Spleen (tissue), 11 donors: ENCODE measurements around the gene CASQ2. TPM values are rescaled to one million over a fixed set of nuclear protein-coding genes. Genes with fewer than 3 reads are reported as not detected.

Experiments
- DNase-seq: peaks from one replicate; pipeline ENCODE4 v3.0.0-alpha.2; 2020
- H3K27ac ChIP-seq, 8 donors: fragments of 200-600 bp; sonication (generic) in 7 of 8; 1 replicate in 4 of 8; 2 replicates in 4 of 8; pipeline versions ENCODE4 v1.5.0 to v1.8.0; 2016 to 2021; ENCODE audit warnings: inconsistent platforms in 4 of 8, mild to moderate bottlenecking in 4 of 8, moderate library complexity in 1 of 8
- H3K27me3 ChIP-seq, 7 donors: fragments of 200-600 bp; sonication (generic) in 6 of 7; replicated peaks in 1 of 7; 1 replicate in 4 of 7; 2 replicates in 3 of 7; pipeline versions ENCODE4 v1.5.0 to v1.8.0; 2016 to 2021; ENCODE audit warnings: inconsistent platforms in 3 of 7, mild to moderate bottlenecking in 1 of 7
- H3K36me3 ChIP-seq, 6 donors: fragments of 200-600 bp; sonication (generic) in 5 of 6; 1 replicate in 4 of 6; 2 replicates in 2 of 6; pipeline versions ENCODE4 v1.5.0 to v1.8.0; 2016 to 2021; ENCODE audit warnings: inconsistent platforms in 2 of 6
- H3K4me1 ChIP-seq, 6 donors: fragments of 200-600 bp; sonication (generic) in 5 of 6; 1 replicate in 3 of 6; 2 replicates in 3 of 6; pipeline versions ENCODE4 v1.5.0 to v1.8.0; 2016 to 2021; ENCODE audit warnings: inconsistent platforms in 3 of 6
- H3K4me3 ChIP-seq, 8 donors: fragments of 200-600 bp; sonication (generic) in 7 of 8; 1 replicate in 4 of 8; 2 replicates in 4 of 8; pipeline versions ENCODE4 v1.5.0 to v1.8.0; 2016 to 2021; ENCODE audit warnings: inconsistent platforms in 4 of 8, mild to moderate bottlenecking in 4 of 8, moderate library complexity in 2 of 8
- H3K9me3 ChIP-seq, 8 donors: fragments of 200-600 bp; sonication (generic) in 7 of 8; 1 replicate in 4 of 8; 2 replicates in 4 of 8; pipeline versions ENCODE4 v1.5.0 to v1.8.0; 2016 to 2021; ENCODE audit warnings: inconsistent platforms in 4 of 8
- POLR2A ChIP-seq, 3 donors: fragments of 450-650 bp; IDR thresholded peaks; one replicate each; pipeline ENCODE4 v1.5.1; 2017; ENCODE audit warnings: antibody characterized with exemption in 3 of 3, mild to moderate bottlenecking in 1 of 3
- POLR2AphosphoS5 ChIP-seq, 3 donors: sonication (generic); formaldehyde crosslinking; IDR thresholded peaks; one replicate each; pipeline ENCODE4 v1.5.1; 2017; ENCODE audit warnings: antibody characterized with exemption in 3 of 3
- WGBS, 5 donors: extraction: QIAGEN DNeasy Blood & Tissue Kit in 3 of 5; methylation state at CpG; one replicate each; pipeline versions ENCODE4 v1.1.5 to v1.1.7; 2013 to 2018; 5-methylcytosine and 5-hydroxymethylcytosine counted together
- intact Hi-C: fragments of 100-400 bp; cut with DNase I; formaldehyde crosslinking; loops from one replicate; pipeline ENCODE4 v1.15.0; 2023; ENCODE audit warnings: low total_unique reads
- polyA plus RNA-seq, 3 donors: library from polyadenylated mRNA; stranded (reverse); fragments of 200-250 nt; gene quantifications; one replicate each; pipeline ENCODE4 v1.2.1, GENCODE V29; 2013
- total RNA-seq, 7 donors: library from RNA; depleted of rRNA in 3 of 7; stranded (reverse); fragments of >200 nt in 3 of 7; fragmentation: NEBNext Ultra II Directional in 4 of 7; extraction: Animal tissue kit (Norgen Biotek cat#: 25700) in 4 of 7; gene quantifications; one replicate each; pipeline versions ENCODE4 v1.1.0 to v1.2.1, GENCODE V29; 2016 to 2021
- TF ChIP-seq, protein P1 (sequence below), 11 experiments: fragments of 200-600 bp in 7 of 11; fragments of 450-650 bp in 4 of 11; sonication (generic) in 4 of 11; IDR thresholded peaks in 8 of 11; conservative IDR thresholded peaks in 3 of 11; 1 replicate in 7 of 11; 2 replicates in 4 of 11; pipeline versions ENCODE4 v1.4.0 to v1.8.0; 2016 to 2021; ENCODE audit warnings: antibody characterized with exemption in 11 of 11, inconsistent platforms in 4 of 11, mild to moderate bottlenecking in 1 of 11
- donor health status: healthy with polysubstance abuse.
- donor health status: DM: no; HTN: no; CAD: no; lungs with moderate emphysema.
- donor health status: DM: no; HTN: no; CAD: no.
- donor health status: Bipolar disorder and iron deficiency.
- donor health status: healthy.
- donor health status: DM: no; HTN: no; CAD: no.
- donor health status: DM: yes; HTN: yes; CAD: no.

Gene CASQ2
- total and polyA plus RNA-seq, 10 donors: 0.24 to 0.93 (median 0.51) TPM

- TF ChIP-seq, protein P1, sequence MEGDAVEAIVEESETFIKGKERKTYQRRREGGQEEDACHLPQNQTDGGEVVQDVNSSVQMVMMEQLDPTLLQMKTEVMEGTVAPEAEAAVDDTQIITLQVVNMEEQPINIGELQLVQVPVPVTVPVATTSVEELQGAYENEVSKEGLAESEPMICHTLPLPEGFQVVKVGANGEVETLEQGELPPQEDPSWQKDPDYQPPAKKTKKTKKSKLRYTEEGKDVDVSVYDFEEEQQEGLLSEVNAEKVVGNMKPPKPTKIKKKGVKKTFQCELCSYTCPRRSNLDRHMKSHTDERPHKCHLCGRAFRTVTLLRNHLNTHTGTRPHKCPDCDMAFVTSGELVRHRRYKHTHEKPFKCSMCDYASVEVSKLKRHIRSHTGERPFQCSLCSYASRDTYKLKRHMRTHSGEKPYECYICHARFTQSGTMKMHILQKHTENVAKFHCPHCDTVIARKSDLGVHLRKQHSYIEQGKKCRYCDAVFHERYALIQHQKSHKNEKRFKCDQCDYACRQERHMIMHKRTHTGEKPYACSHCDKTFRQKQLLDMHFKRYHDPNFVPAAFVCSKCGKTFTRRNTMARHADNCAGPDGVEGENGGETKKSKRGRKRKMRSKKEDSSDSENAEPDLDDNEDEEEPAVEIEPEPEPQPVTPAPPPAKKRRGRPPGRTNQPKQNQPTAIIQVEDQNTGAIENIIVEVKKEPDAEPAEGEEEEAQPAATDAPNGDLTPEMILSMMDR (IDR thresholded peaks at IDR 0.05 in 8 of 11, conservative IDR thresholded peaks at IDR 0.05 in 3 of 11): no peak
- TF ChIP-seq POLR2AphosphoS5 (IDR thresholded peaks at IDR 0.05) (no peak), POLR2A (IDR thresholded peaks at IDR 0.05) (no peak)
- WGBS, 5 donors: 96 to 100% (median 97%) methylated on average over 1 of the region's 1 CpG
- intact Hi-C loops: no loop called here
- no peak for DNase-seq
- Histone ChIP-seq H3K27ac (no peak overlapping the region), H3K36me3 (peaks cover 0 to 7% (median 0%) of the 10 kb centered on the region in 6 donors), H3K9me3 (no peaks in the 10 kb centered on the region), H3K4me3 (no peak overlapping the region), H3K4me1 (no peaks in the 10 kb centered on the region), H3K27me3 (no peaks in the 10 kb centered on the region)
Measured at GRCh38 chr1:115677565-115677964, 90.9 kb downstream of the CASQ2 start.

DNA sequence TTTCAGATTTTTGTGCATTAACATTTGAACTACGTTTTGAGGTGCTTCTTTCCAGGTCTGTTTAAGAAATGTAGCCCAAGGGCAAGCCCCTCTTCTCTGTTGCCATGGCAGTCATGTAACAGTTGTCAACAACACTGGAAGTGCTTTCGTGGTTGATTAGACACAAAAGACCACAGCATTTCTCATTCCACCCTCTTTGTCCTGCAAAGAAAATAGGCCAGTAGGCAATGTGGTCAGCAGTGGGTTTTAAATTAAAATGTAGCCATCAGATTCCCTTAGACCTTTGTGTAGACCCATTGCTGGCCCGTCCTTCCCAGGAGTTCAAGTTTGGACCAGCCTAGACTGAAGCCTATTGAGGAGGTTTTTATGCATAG lies 91.3 kb downstream of the CASQ2 start:
- H3K36me3 ChIP-seq: peaks cover 0 to 7% (median 0%) of the 10 kb centered on the region in 6 donors
- H3K27ac ChIP-seq: no peak overlapping the region
- TF ChIP-seq, protein P1 (IDR thresholded peaks at IDR 0.05 in 8 of 11, conservative IDR thresholded peaks at IDR 0.05 in 3 of 11): no peak
- TF ChIP-seq POLR2A (IDR thresholded peaks at IDR 0.05) (no peak), POLR2AphosphoS5 (IDR thresholded peaks at IDR 0.05) (no peak)
- no peak for DNase-seq
- H3K9me3 ChIP-seq: no peaks in the 10 kb centered on the region
- intact Hi-C loops: no loop called here
- 61 to 73% (median 70%) methylated on average over 3 of the region's 3 CpGs for WGBS, 5 donors
- H3K4me3 ChIP-seq: no peak overlapping the region
- no peaks in the 10 kb centered on the region for H3K4me1 ChIP-seq
- H3K27me3 ChIP-seq: no peaks in the 10 kb centered on the region

DNA sequence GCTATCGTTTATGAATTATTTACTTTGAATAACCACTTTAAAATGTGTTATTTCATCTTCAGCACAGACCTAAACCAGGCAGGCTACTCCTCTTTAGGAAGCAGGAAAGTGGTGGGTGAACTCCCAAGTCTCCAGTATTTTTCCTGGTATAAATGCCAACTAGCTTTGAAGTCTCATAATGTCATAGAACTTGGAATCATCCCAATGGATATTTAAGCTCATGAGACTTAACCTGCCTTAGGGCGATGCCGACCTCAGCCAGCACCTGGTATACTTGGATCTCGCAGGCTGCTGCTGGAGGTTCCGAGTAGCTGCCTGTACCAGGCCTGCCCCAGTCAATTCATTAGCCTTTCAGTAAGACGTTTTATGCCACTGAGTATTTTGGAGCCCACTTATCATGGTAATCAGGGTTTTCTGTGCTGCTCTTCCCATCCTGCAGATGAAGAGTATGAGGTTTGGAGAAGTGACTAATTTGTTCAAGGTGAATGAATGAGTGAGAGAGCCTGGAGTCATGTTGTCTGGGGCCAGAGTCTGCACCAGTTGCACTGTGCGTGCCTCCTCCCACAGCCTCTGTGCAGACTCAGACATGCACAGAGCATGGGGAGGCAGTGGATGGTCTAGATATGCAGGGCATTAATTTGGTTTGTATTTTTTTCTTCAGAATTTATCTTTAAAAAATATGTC lies 91.9 kb downstream of the CASQ2 start:
- no peak for TF ChIP-seq POLR2AphosphoS5 (IDR thresholded peaks at IDR 0.05)
- TF ChIP-seq, protein P1 (IDR thresholded peaks at IDR 0.05 in 8 of 11, conservative IDR thresholded peaks at IDR 0.05 in 3 of 11): no peak
- TF ChIP-seq POLR2A (IDR thresholded peaks at IDR 0.05): no peak
- Histone ChIP-seq H3K9me3 (no peaks in the 10 kb centered on the region), H3K27ac (no peak overlapping the region), H3K4me1 (no peaks in the 10 kb centered on the region), H3K36me3 (peaks cover 0 to 7% (median 0%) of the 10 kb centered on the region in 6 donors), H3K27me3 (no peaks in the 10 kb centered on the region), H3K4me3 (no peak overlapping the region)
- 89 to 95% (median 92%) methylated on average over 7 of the region's 7 CpGs for WGBS, 5 donors
- no peak for DNase-seq
- intact Hi-C loops: no loop called here

DNA sequence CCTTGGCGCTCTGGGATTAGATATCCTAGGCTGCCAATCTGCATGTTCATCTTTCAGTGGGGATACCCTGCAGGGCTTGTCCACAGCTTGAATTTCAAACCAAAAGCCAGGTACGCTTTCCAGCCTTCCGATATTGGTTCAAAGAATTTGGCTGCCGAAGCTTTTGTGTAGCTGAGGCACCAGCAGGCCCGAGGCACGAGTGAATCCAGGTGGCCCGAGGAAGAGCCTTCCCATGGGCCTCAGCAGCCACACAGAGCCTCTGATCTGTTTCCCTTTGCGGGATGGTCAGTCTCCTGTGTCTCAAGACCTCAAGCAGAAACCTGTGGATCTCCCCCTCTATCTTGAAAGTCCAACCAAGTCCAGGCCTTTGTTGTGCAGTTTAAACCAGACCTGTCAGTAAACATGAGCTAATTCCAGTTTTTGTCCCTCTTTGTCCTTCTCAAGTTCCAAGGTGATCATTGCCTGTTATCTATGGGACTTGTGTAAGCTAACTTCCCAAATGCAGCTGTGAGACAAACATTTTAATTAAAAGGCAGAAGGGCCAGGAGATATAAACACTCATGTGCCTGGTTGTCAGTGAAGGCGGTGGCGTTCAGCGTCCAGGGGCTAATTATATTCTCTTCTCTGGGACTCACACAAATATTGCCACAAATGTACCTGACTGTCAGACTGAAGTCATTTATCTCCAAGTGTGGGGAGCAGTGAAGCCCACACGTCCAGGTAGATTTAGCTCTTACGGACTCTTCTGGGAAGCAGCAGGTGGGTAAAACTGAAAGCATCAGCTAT lies 96.1 kb downstream of the CASQ2 start:
- no peaks in the 10 kb centered on the region for H3K9me3 ChIP-seq
- H3K27ac ChIP-seq: no peak overlapping the region
- H3K27me3 ChIP-seq: no peaks in the 10 kb centered on the region
- 92 to 96% (median 94%) methylated on average over 13 of the region's 13 CpGs for WGBS, 5 donors
- DNase-seq: no peak
- H3K4me1 ChIP-seq: no peaks in the 10 kb centered on the region
- peaks cover 0 to 13% (median 0%) of the 10 kb centered on the region in 6 donors for H3K36me3 ChIP-seq
- TF ChIP-seq POLR2A (IDR thresholded peaks at IDR 0.05) (no peak), POLR2AphosphoS5 (IDR thresholded peaks at IDR 0.05) (no peak)
- TF ChIP-seq, protein P1 (IDR thresholded peaks at IDR 0.05 in 8 of 11, conservative IDR thresholded peaks at IDR 0.05 in 3 of 11): no peak
- intact Hi-C loops: no loop called here
- no peak overlapping the region for H3K4me3 ChIP-seq
